GM12878 (cell line): Measurements from ENCODE around the gene RAB3GAP1. TPM values are rescaled to one million over a fixed set of nuclear protein-coding genes. Genes with fewer than 3 reads are reported as not detected.

Experiments used
- ATAC-seq: fragments of 200-7000 bp; cut with Tn5 transposase; 3 replicates; pipeline ENCODE4 v1.9.1; 2020; ENCODE audit warnings: mild to moderate bottlenecking, moderate library complexity
- BruUV-seq: library from RNA; stranded (reverse); fragments of 400-500 nt; replicated peaks from 2 replicates; lab custom pipeline; 2021; lab: Mats Ljungman, UMichigan
- CTCF ChIA-PET: fragments of 300-600 bp; sonication (Branson Sonifier 250); formaldehyde crosslinking; extraction: SDS; loops from one replicate; lab custom pipeline; 2021; ENCODE audit warnings: inconsistent platforms; lab: Yijun Ruan, JAX
- POLR2A ChIA-PET: fragments of 350-600 bp; formaldehyde crosslinking; extraction: SDS; loops from one replicate; lab custom pipeline; 2021; ENCODE audit warnings: inconsistent platforms; lab: Charles Lee
- RAD21 ChIA-PET: fragments of 300-600 bp; sonication (Branson Sonifier 250); formaldehyde crosslinking; loops from one replicate; lab custom pipeline; 2023; ENCODE audit warnings: antibody characterized with exemption; ENCODE audit not compliant: unreplicated experiment; lab: Charles Lee
- SMC1A ChIA-PET: fragments of 300-600 bp; sonication (Branson Sonifier 250); formaldehyde crosslinking; loops from one replicate; lab custom pipeline; 2023; ENCODE audit not compliant: unreplicated experiment, uncharacterized antibody; lab: Charles Lee
- DNase-seq: peaks from one replicate; pipeline ENCODE4 v3.0.0-alpha.2; 2011; ENCODE audit warnings: low read depth, low spot score
- FAIRE-seq: peaks from 3 replicates; lab custom pipeline; 2011; peaks lifted over from hg19 to GRCh38; lab: Jason Lieb, UNC
- H2AFZ ChIP-seq: 2 replicates; pipeline ENCODE4 v1.6.0; 2011; ENCODE audit warnings: low read depth, low read length, control low read depth; ENCODE audit not compliant: control insufficient read depth
- H3K27ac ChIP-seq: 2 replicates; pipeline ENCODE4 v1.5.1; 2011; ENCODE audit warnings: control low read depth; ENCODE audit not compliant: control insufficient read depth, insufficient read depth
- H3K27me3 ChIP-seq, 2 experiments: replicated peaks in 1 of 2; 2 replicates each; pipeline versions ENCODE4 v1.6.0 to v1.6.1; 2011; ENCODE audit warnings: low read length in 1 of 2; ENCODE audit not compliant: control insufficient read depth in 2 of 2, insufficient read depth in 2 of 2
- H3K36me3 ChIP-seq, 2 experiments: 2 replicates each; pipeline ENCODE4 v1.5.1; 2011; ENCODE audit warnings: low read length in 1 of 2; ENCODE audit not compliant: control insufficient read depth in 2 of 2, insufficient read depth in 2 of 2
- H3K4me1 ChIP-seq: 2 replicates; pipeline ENCODE4 v1.6.1; 2011; ENCODE audit warnings: mild to moderate bottlenecking, low read length, moderate library complexity, mixed read lengths; ENCODE audit not compliant: control insufficient read depth, insufficient read depth
- H3K4me2 ChIP-seq: 2 replicates; pipeline ENCODE4 v1.6.0; 2011; ENCODE audit warnings: control low read depth; ENCODE audit not compliant: control insufficient read depth, insufficient read depth
- H3K4me3 ChIP-seq: fragments of 200-600 bp; sonication (generic); 2 replicates; pipeline ENCODE4 v1.5.1; 2016
- H3K79me2 ChIP-seq: 2 replicates; pipeline ENCODE4 v1.6.0; 2011; ENCODE audit warnings: low read length; ENCODE audit not compliant: control insufficient read depth, insufficient read depth
- H3K9ac ChIP-seq: 2 replicates; pipeline ENCODE4 v1.8.0; 2011; ENCODE audit warnings: low read length, control low read depth, mixed read lengths; ENCODE audit not compliant: control insufficient read depth, insufficient read depth
- H3K9me3 ChIP-seq: replicated peaks from 3 replicates; pipeline ENCODE4 v1.5.1; 2011; ENCODE audit warnings: mild to moderate bottlenecking, low read length; ENCODE audit not compliant: control insufficient read depth, insufficient read depth
- H4K20me1 ChIP-seq: 2 replicates; pipeline ENCODE4 v1.6.0; 2011; ENCODE audit not compliant: control insufficient read depth, insufficient read depth
- CBX3 ChIP-seq: fragments of 200-600 bp; sonication (generic); IDR thresholded peaks from 2 replicates; pipeline ENCODE4 v1.6.1; 2016; ENCODE audit warnings: low read depth, borderline replicate concordance
- CREB1 ChIP-seq: IDR thresholded peaks from 2 replicates; pipeline ENCODE4 v1.6.1; 2012; ENCODE audit warnings: low read depth, mild to moderate bottlenecking, inconsistent platforms
- HCFC1 ChIP-seq: fragments of 150-350 bp; IDR thresholded peaks from 2 replicates; pipeline ENCODE4 v1.6.1; 2014; ENCODE audit warnings: low read length
- LARP7 ChIP-seq: fragments of 450-650 bp; IDR thresholded peaks from 2 replicates; pipeline ENCODE4 v1.6.1; 2017; ENCODE audit warnings: mild to moderate bottlenecking
- MAX ChIP-seq: IDR thresholded peaks from 2 replicates; pipeline ENCODE4 v1.6.1; 2012; ENCODE audit warnings: low read depth, low read length, improper control_type of control experiment
- NBN ChIP-seq: fragments of 450-650 bp; IDR thresholded peaks from 2 replicates; pipeline ENCODE4 v1.6.1; 2016
- NR2F1 ChIP-seq: fragments of 450-650 bp; conservative IDR thresholded peaks from 2 replicates; pipeline ENCODE4 v1.6.1; 2017; ENCODE audit warnings: mild to moderate bottlenecking
- RAD21 ChIP-seq: IDR thresholded peaks from 2 replicates; pipeline ENCODE4 v1.6.1; 2011; ENCODE audit warnings: mild to moderate bottlenecking, low read depth, low read length, moderate library complexity; ENCODE audit not compliant: insufficient read depth
- RELB ChIP-seq: fragments of 450-650 bp; IDR thresholded peaks from 2 replicates; pipeline ENCODE4 v1.6.1; 2017; ENCODE audit warnings: low read depth, mild to moderate bottlenecking, moderate library complexity
- SMC3 ChIP-seq: IDR thresholded peaks from 2 replicates; pipeline ENCODE4 v1.6.1; 2011; ENCODE audit warnings: low read length, improper control_type of control experiment, borderline replicate concordance
- SP1 ChIP-seq: IDR thresholded peaks from one replicate; pipeline ENCODE4 v1.6.1; 2011; ENCODE audit warnings: low read depth, low read length
- SUZ12 ChIP-seq: fragments of 200-600 bp; sonication (generic); IDR thresholded peaks from one replicate; pipeline ENCODE4 v1.6.1; 2018; ENCODE audit warnings: antibody characterized with exemption, mild to moderate bottlenecking; ENCODE audit not compliant: unreplicated experiment
- TCF3 ChIP-seq: IDR thresholded peaks from 2 replicates; pipeline ENCODE4 v1.6.1; 2012; ENCODE audit warnings: low read depth, mild to moderate bottlenecking, low read length, borderline replicate concordance; ENCODE audit not compliant: insufficient read depth
- ZBED1 ChIP-seq: IDR thresholded peaks from 2 replicates; pipeline ENCODE4 v1.6.1; 2016; ENCODE audit warnings: borderline replicate concordance
- ZNF217 ChIP-seq: fragments of 450-650 bp; IDR thresholded peaks from 2 replicates; pipeline ENCODE4 v1.6.1; 2017; ENCODE audit warnings: antibody characterized with exemption, mild to moderate bottlenecking
- ZNF274 ChIP-seq: IDR thresholded peaks from one replicate; pipeline ENCODE4 v1.8.0; 2011; ENCODE audit not compliant: insufficient read length, insufficient read depth
- WGBS: methylation state at CpG from one replicate; pipeline ENCODE4 v1.1.6; 2016; ENCODE audit warnings: low lambda C conversion rate; ENCODE audit not compliant: insufficient replicate concordance, insufficient coverage; ENCODE audit errors: missing lambda C conversion rate; 5-methylcytosine and 5-hydroxymethylcytosine counted together
- in situ Hi-C: fragments of 300-500 bp; cut with MboI; formaldehyde crosslinking; loops from 9 replicates; pipeline ENCODE4 v1.14.3; 2018; ENCODE audit warnings: mixed read lengths
- intact Hi-C: fragments of 100-400 bp; cut with micrococcal nuclease; formaldehyde crosslinking; loops from one replicate; pipeline ENCODE4 v1.14.2; 2022; ENCODE audit not compliant: unreplicated experiment
- polyA plus RNA-seq, 11 experiments: library from polyadenylated mRNA; depleted of rRNA in 4 of 11; unstranded in 6 of 11; stranded (reverse) in 5 of 11; fragments of >200 nt; fragmentation: Nextera tagmentation in 4 of 11; fragmentation: Illumina TruSeq in 1 of 11; extraction: Ambion mirVana in 4 of 11; extraction: Trizol in 1 of 11; gene quantifications; 1 replicate in 1 of 11; 2 replicates in 10 of 11; pipeline versions ENCODE4 v1.2.1 to v1.2.3, GENCODE V29; 2011 to 2016; ENCODE audit warnings: inconsistent platforms in 2 of 11, missing spikeins in 2 of 11, low read depth in 1 of 11
- total RNA-seq, 4 experiments: library from RNA; depleted of rRNA in 3 of 4; stranded (reverse); fragments of >200 nt in 3 of 4; fragmentation: Illumina TruSeq in 1 of 4; extraction: Trizol in 1 of 4; gene quantifications; 2 replicates each; pipeline versions ENCODE4 v1.2.1 to v1.2.3, GENCODE V29; 2013 to 2021
- TF ChIP-seq, protein P1 (sequence below): fragments of 450-650 bp; IDR thresholded peaks from 2 replicates; pipeline ENCODE4 v1.6.1; 2017; ENCODE audit warnings: mild to moderate bottlenecking, low read depth, inconsistent platforms; ENCODE audit not compliant: poor library complexity, severe bottlenecking
- TF ChIP-seq, protein P2 (sequence below): IDR thresholded peaks from 2 replicates; pipeline ENCODE4 v1.6.1; 2012; ENCODE audit warnings: low read depth, low read length, improper control_type of control experiment

Gene RAB3GAP1
- total and polyA plus RNA-seq, 10 of the 15 experiments (the other 5 are each of a cell fraction or from before 2014, with no cell fraction given): 13.7 to 36.9 (median 21.0) TPM

DNA sequence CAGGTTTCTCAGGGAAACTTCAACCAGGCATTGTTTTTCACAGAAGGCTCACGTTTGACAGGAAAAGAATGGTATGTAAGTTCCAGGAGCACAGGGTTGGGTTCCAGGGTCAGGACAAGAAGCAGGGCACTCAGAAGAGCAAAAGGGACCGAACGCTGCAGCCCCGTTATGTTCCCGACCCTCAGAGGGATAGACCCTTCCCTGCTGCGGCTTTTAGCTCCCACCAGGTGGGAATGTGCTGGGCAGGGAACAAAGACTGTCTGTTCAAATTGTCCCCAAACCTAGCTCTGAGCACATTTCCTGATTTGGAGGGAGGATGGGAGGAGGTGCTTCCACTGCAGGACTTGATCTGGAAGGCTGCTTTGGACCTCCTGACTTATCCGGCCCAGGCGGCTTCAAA, 130.1 kb downstream of the RAB3GAP1 start (continued):
- no peak for TF ChIP-seq RELB

DNA sequence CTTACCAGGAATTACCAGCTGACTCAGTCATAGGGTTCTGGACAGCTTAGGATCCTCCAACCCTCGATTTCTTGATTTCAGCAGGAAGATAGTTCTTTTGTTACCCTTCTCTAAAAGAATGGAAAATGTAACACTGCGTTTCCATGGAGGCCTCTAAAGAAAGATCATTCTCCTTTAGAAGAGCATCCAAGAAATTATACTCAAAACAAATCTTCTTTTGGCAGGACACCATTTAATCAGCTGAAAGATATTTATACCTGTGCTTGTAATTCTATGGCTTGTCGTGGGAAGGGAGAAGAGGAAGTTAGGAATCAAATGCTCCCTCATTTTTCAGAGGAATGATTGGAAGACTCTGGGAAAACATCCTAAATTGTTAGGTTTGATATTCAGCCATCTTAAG, 130.5 kb downstream of the RAB3GAP1 start:
- ChIA-PET SMC1A (no interaction called here), POLR2A (no interaction called here), RAD21 (no interaction called here), CTCF (no interaction called here)
- no peak overlapping the region for H3K4me3 ChIP-seq
- ATAC-seq: no peak
- no peaks in the 10 kb centered on the region for H4K20me1 ChIP-seq
- no peak for FAIRE-seq
- no peak overlapping the region for H3K4me2 ChIP-seq
- no peaks in the 10 kb centered on the region for H3K79me2 ChIP-seq
- no peaks in the 10 kb centered on the region for H3K36me3 ChIP-seq
- in situ Hi-C loops (no loop called here), intact Hi-C loops (no loop called here)
- BruUV-seq: no TSS peak
- WGBS: 95% methylated on average over 3 of the region's 3 CpGs
- H3K27me3 ChIP-seq: no peaks in the 10 kb centered on the region
- no peak for TF ChIP-seq NBN
- TF ChIP-seq ZNF217: no peak
- no peak for TF ChIP-seq SP1
- no peak for TF ChIP-seq SUZ12
- no peak for TF ChIP-seq HCFC1
- TF ChIP-seq ZNF274: no peak
- no peak for TF ChIP-seq RAD21
- TF ChIP-seq NR2F1: no peak
- TF ChIP-seq CBX3: no peak
- no peak for TF ChIP-seq ZBED1
- TF ChIP-seq MAX: no peak
- no peak for TF ChIP-seq CREB1
- TF ChIP-seq TCF3: no peak
- TF ChIP-seq, protein P1, sequence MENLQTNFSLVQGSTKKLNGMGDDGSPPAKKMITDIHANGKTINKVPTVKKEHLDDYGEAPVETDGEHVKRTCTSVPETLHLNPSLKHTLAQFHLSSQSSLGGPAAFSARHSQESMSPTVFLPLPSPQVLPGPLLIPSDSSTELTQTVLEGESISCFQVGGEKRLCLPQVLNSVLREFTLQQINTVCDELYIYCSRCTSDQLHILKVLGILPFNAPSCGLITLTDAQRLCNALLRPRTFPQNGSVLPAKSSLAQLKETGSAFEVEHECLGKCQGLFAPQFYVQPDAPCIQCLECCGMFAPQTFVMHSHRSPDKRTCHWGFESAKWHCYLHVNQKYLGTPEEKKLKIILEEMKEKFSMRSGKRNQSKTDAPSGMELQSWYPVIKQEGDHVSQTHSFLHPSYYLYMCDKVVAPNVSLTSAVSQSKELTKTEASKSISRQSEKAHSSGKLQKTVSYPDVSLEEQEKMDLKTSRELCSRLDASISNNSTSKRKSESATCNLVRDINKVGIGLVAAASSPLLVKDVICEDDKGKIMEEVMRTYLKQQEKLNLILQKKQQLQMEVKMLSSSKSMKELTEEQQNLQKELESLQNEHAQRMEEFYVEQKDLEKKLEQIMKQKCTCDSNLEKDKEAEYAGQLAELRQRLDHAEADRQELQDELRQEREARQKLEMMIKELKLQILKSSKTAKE: no peak
- no peak for TF ChIP-seq SMC3
- TF ChIP-seq LARP7: no peak
- TF ChIP-seq, protein P2, sequence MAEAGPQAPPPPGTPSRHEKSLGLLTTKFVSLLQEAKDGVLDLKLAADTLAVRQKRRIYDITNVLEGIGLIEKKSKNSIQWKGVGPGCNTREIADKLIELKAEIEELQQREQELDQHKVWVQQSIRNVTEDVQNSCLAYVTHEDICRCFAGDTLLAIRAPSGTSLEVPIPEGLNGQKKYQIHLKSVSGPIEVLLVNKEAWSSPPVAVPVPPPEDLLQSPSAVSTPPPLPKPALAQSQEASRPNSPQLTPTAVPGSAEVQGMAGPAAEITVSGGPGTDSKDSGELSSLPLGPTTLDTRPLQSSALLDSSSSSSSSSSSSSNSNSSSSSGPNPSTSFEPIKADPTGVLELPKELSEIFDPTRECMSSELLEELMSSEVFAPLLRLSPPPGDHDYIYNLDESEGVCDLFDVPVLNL: no peak
- no peak overlapping the region for H3K9ac ChIP-seq
- no peaks in the 10 kb centered on the region for H3K9me3 ChIP-seq
- DNase-seq: no peak
- H3K4me1 ChIP-seq: no peaks in the 10 kb centered on the region
- no peak overlapping the region for H3K27ac ChIP-seq
- H2AFZ ChIP-seq: no peak overlapping the region
